ENCODE data around the gene SASH1. TPM values are rescaled to one million over a fixed set of nuclear protein-coding genes. Genes with fewer than 3 reads are reported as not detected.
"Not testable (repeated sequence)": the region's sequence is repeated elsewhere in the genome, so short reads cannot be mapped to it uniquely, and the experiment has no call there.

Gene SASH1
- total RNA-seq, 1 experiment from 2014 or later = 11.7 TPM

- POLR2A ChIA-PET; H3K9me3 ChIP-seq (ENCODE audit: control insufficient read depth in 1 of 2, insufficient read depth in 1 of 2, low read depth in 1 of 2, low read length in 2 of 2); RAD21 ChIA-PET (ENCODE audit: low non-redundant PET in 1 of 2, low total read pairs in 2 of 2, uncharacterized antibody in 2 of 2, unreplicated experiment in 2 of 2); H4K20me1 ChIP-seq (ENCODE audit: insufficient read depth); H2AFZ ChIP-seq (ENCODE audit: low read depth, low read length, poor library complexity, severe bottlenecking); H3K27ac ChIP-seq (ENCODE audit: low read depth, low read length); CTCF ChIA-PET; H3K79me2 ChIP-seq (ENCODE audit: insufficient read depth, low read length); H3K27me3 ChIP-seq (ENCODE audit: insufficient read depth, low read length); H3K4me3 ChIP-seq (replicated peaks in 1 of 2; ENCODE audit: low read depth in 1 of 2, low read length in 2 of 2); H3K36me3 ChIP-seq (ENCODE audit: control insufficient read depth in 1 of 2, insufficient read depth in 2 of 2, low read length in 2 of 2); H3K4me2 ChIP-seq (ENCODE audit: low read length); BruUV-seq (replicated peaks); DNase-seq (ENCODE audit: low read depth, low spot score); H3K4me1 ChIP-seq (ENCODE audit: control insufficient read depth in 1 of 2, insufficient read depth in 2 of 2, low read length in 2 of 2); intact Hi-C loops (cut with micrococcal nuclease); H3K9me2 ChIP-seq (ENCODE audit: insufficient read depth); ATAC-seq; H3K9ac ChIP-seq (ENCODE audit: low read length): not testable (repeated sequence)
These were observed 49.5 kb downstream of the SASH1 start for GRCh38 chr6:148392127-148392526.

GRCh38 chr6:148392671-148393070 lies 50.0 kb downstream of the SASH1 start:
- H3K79me2 ChIP-seq (ENCODE audit: insufficient read depth, low read length) = no peaks in the 10 kb centered on the region
- CTCF ChIA-PET = interaction anchor here (0.7 kb wide), 1 partner anchor 1427 kb away, joined by 3 read pairs; no protein-coding TSS in a partner anchor
- H2AFZ ChIP-seq (ENCODE audit: low read depth, low read length, poor library complexity, severe bottlenecking) = no peak overlapping the region

More at GRCh38 chr6:148392671-148393070, 50.0 kb downstream of the SASH1 start:
- Histone ChIP-seq H3K9me2 (ENCODE audit: insufficient read depth) (0 out of 2 replicates have a peak, but pooled peaks cover 3% of the 10 kb centered on the region), H3K4me1 (ENCODE audit: control insufficient read depth in 1 of 2, insufficient read depth in 2 of 2, low read length in 2 of 2) (no peaks in the 10 kb centered on the region), H3K4me3 (replicated peaks in 1 of 2; ENCODE audit: low read depth in 1 of 2, low read length in 2 of 2) (no peak overlapping the region), H3K9ac (ENCODE audit: low read length) (no peak overlapping the region), H3K36me3 (ENCODE audit: control insufficient read depth in 1 of 2, insufficient read depth in 2 of 2, low read length in 2 of 2) (no peaks in the 10 kb centered on the region), H4K20me1 (ENCODE audit: insufficient read depth) (no peaks in the 10 kb centered on the region), H3K27ac (ENCODE audit: low read depth, low read length) (no peak overlapping the region), H3K27me3 (ENCODE audit: insufficient read depth, low read length) (no peaks in the 10 kb centered on the region), H3K9me3 (ENCODE audit: control insufficient read depth in 1 of 2, insufficient read depth in 1 of 2, low read depth in 1 of 2, low read length in 2 of 2) (no peaks in the 10 kb centered on the region), H3K4me2 (ENCODE audit: low read length) (no peak overlapping the region)
- no TSS peak for BruUV-seq (replicated peaks)
- ChIA-PET RAD21 (ENCODE audit: low non-redundant PET in 1 of 2, low total read pairs in 2 of 2, uncharacterized antibody in 2 of 2, unreplicated experiment in 2 of 2) (no interaction called here), POLR2A (no interaction called here)
- intact Hi-C loops (cut with micrococcal nuclease) = no loop called here
- no peak for TF ChIP-seq POLR2A (IDR thresholded peaks at IDR 0.05; ENCODE audit: borderline replicate concordance, extremely low read depth, insufficient read depth, insufficient read length)
- TF ChIP-seq ZNF274 (IDR thresholded peaks at IDR 0.05; ENCODE audit: low read depth, low read length) = no peak
- TF ChIP-seq YY1 (IDR thresholded peaks at IDR 0.05; ENCODE audit: extremely low read depth, insufficient replicate concordance, low read depth, low read length) = no peak
- no peak for TF ChIP-seq ELF1 (IDR thresholded peaks at IDR 0.05; ENCODE audit: borderline replicate concordance, low read depth)
- no peak for TF ChIP-seq REST (IDR thresholded peaks at IDR 0.05; ENCODE audit: low read depth)
- no peak for TF ChIP-seq EZH2 (IDR thresholded peaks at IDR 0.05)
- no peak for TF ChIP-seq RAD21 (IDR thresholded peaks at IDR 0.05; ENCODE audit: low read depth)
- TF ChIP-seq ATF3 (IDR thresholded peaks at IDR 0.05) = no peak
- TF ChIP-seq SIN3A (IDR thresholded peaks at IDR 0.05; ENCODE audit: low read depth) = no peak
- no peak for TF ChIP-seq EZH2phosphoT487 (IDR thresholded peaks at IDR 0.05; ENCODE audit: borderline replicate concordance)
- ATAC-seq (no peak), DNase-seq (ENCODE audit: low read depth, low spot score) (no peak)
